Breast epithelium (tissue), 4 donors: Measurements from ENCODE around the gene GIPC3. TPM values are rescaled to one million over a fixed set of nuclear protein-coding genes. Genes with fewer than 3 reads are reported as not detected.

Experiments
- DNase-seq, 2 donors: peaks; one replicate each; pipeline ENCODE4 v3.0.0-alpha.2; 2019; ENCODE audit warnings: low spot score in 2 of 2
- H3K27ac ChIP-seq, 2 donors: fragments of 200-600 bp; sonication (generic) in 1 of 2; one replicate each; pipeline ENCODE4 v1.5.1; 2016 to 2019; ENCODE audit warnings: mild to moderate bottlenecking in 1 of 2
- H3K27me3 ChIP-seq, 2 donors: fragments of 200-600 bp; sonication (generic) in 1 of 2; one replicate each; pipeline versions ENCODE4 v1.5.1 to v1.6.0; 2017 to 2019; ENCODE audit warnings: control low read depth in 1 of 2, mild to moderate bottlenecking in 1 of 2
- H3K36me3 ChIP-seq: fragments of 200-600 bp; one replicate; pipeline ENCODE4 v1.5.1; 2019
- H3K4me1 ChIP-seq, 2 donors: fragments of 200-600 bp; sonication (generic); one replicate each; pipeline ENCODE4 v1.5.1; 2016 to 2019; ENCODE audit warnings: control low read depth in 1 of 2
- H3K4me3 ChIP-seq, 3 donors: fragments of 200-600 bp; sonication (generic); 1 replicate in 2 of 3; 2 replicates in 1 of 3; pipeline ENCODE4 v1.5.1; 2016 to 2019; ENCODE audit warnings: mild to moderate bottlenecking in 3 of 3, moderate library complexity in 2 of 3
- H3K9me3 ChIP-seq, 2 donors: fragments of 200-600 bp; sonication (generic) in 1 of 2; one replicate each; pipeline ENCODE4 v1.5.1; 2016 to 2019; ENCODE audit warnings: control low read depth in 1 of 2
- CTCF ChIP-seq, 3 donors: fragments of 450-650 bp; IDR thresholded peaks; one replicate each; pipeline ENCODE4 v1.5.1; 2016 to 2017; ENCODE audit warnings: antibody characterized with exemption in 3 of 3, mild to moderate bottlenecking in 3 of 3, moderate library complexity in 3 of 3
- POLR2A ChIP-seq: fragments of 450-650 bp; IDR thresholded peaks from one replicate; pipeline ENCODE4 v1.6.1; 2016; ENCODE audit warnings: antibody characterized with exemption, mild to moderate bottlenecking, moderate library complexity
- POLR2AphosphoS5 ChIP-seq, 3 donors: sonication (generic); formaldehyde crosslinking; IDR thresholded peaks; one replicate each; pipeline ENCODE4 v1.6.1; 2017; ENCODE audit warnings: antibody characterized with exemption in 3 of 3
- intact Hi-C: fragments of 100-400 bp; cut with DNase I; formaldehyde crosslinking; loops from one replicate; pipeline ENCODE4 v1.15.1; 2023; ENCODE audit warnings: low total_unique reads
- total RNA-seq, 3 donors: library from RNA; depleted of rRNA; stranded (reverse); fragments of >200 nt; gene quantifications; one replicate each; pipeline ENCODE4 v1.1.0, GENCODE V29; 2016

The GIPC3 gene
- total RNA-seq, 3 donors from 2014 or later = 0.29 to 0.66 (median 0.64) TPM

- DNase-seq = no peak
- Histone ChIP-seq H3K4me1 (no peaks in the 10 kb centered on the region), H3K27ac (no peak overlapping the region), H3K9me3 (no peaks in the 10 kb centered on the region), H3K4me3 (no peak overlapping the region), H3K36me3 (no peaks in the 10 kb centered on the region), H3K27me3 (no peaks in the 10 kb centered on the region)
- TF ChIP-seq CTCF (IDR thresholded peaks at IDR 0.05) = no peak
- no peak for TF ChIP-seq POLR2A
- no peak for TF ChIP-seq POLR2AphosphoS5 (IDR thresholded peaks at IDR 0.05)
- intact Hi-C loops = no loop called here
These were observed 53.2 kb downstream of the GIPC3 start for GRCh38 chr19:3638208-3639193.

GRCh38 chr19:3639479-3639878, 54.2 kb downstream of the GIPC3 start:
- no peaks in the 10 kb centered on the region for H3K36me3 ChIP-seq
- no peak for DNase-seq

GRCh38 chr19:3641515-3642269, 56.4 kb downstream of the GIPC3 start:
- Histone ChIP-seq H3K36me3 (no peaks in the 10 kb centered on the region), H3K4me1 (no peaks in the 10 kb centered on the region), H3K9me3 (no peaks in the 10 kb centered on the region), H3K4me3 (no peak overlapping the region), H3K27me3 (no peaks in the 10 kb centered on the region), H3K27ac (no peak overlapping the region)
- no peak for DNase-seq
- intact Hi-C loops = no loop called here
- TF ChIP-seq CTCF (IDR thresholded peaks at IDR 0.05) (no peak), POLR2A (no peak), POLR2AphosphoS5 (IDR thresholded peaks at IDR 0.05) (no peak)

More at GRCh38 chr19:3639479-3639878, 54.2 kb downstream of the GIPC3 start:
- H3K27me3 ChIP-seq = no peaks in the 10 kb centered on the region
- H3K4me1 ChIP-seq = no peaks in the 10 kb centered on the region
- H3K27ac ChIP-seq = no peak overlapping the region
- intact Hi-C loops = no loop called here
- no peak overlapping the region for H3K4me3 ChIP-seq
- TF ChIP-seq POLR2AphosphoS5 (IDR thresholded peaks at IDR 0.05) (no peak), CTCF (IDR thresholded peaks at IDR 0.05) (no peak)
- no peaks in the 10 kb centered on the region for H3K9me3 ChIP-seq

GRCh38 chr19:3642296-3642695, 57.0 kb downstream of the GIPC3 start:
- H3K36me3 ChIP-seq = no peaks in the 10 kb centered on the region

More at GRCh38 chr19:3642296-3642695, 57.0 kb downstream of the GIPC3 start:
- Histone ChIP-seq H3K4me1 (no peaks in the 10 kb centered on the region), H3K27me3 (no peaks in the 10 kb centered on the region), H3K9me3 (no peaks in the 10 kb centered on the region), H3K27ac (no peak overlapping the region), H3K4me3 (no peak overlapping the region)
- no peak for DNase-seq
- intact Hi-C loops = no loop called here
- TF ChIP-seq POLR2A (no peak), CTCF (IDR thresholded peaks at IDR 0.05) (no peak), POLR2AphosphoS5 (IDR thresholded peaks at IDR 0.05) (no peak)

Other genes with a start within 250 kb of the GIPC3 start
- gene NFIC, start 218.9 kb upstream of the GIPC3 start, total RNA-seq = 10 to 100 TPM; 48.9 to 97.8 (median 73.1) TPM
- 1 to 10 TPM in 2 of 3 donors, not detected in 1; 2.0 to 6.7 TPM for gene SMIM24, start 105.0 kb upstream of the GIPC3 start, total RNA-seq
- not detected for gene SMIM44, start 102.0 kb upstream of the GIPC3 start, total RNA-seq
- gene DOHH, start 84.8 kb upstream of the GIPC3 start, total RNA-seq = 10 to 100 TPM; 11.6 to 13.4 (median 12.2) TPM
- 10 to 100 TPM; 15.8 to 28.7 (median 26.5) TPM for gene FZR1, start 79.2 kb upstream of the GIPC3 start, total RNA-seq
- 1 to 10 TPM in 1 of 3 donors, not detected in 2; 2.0 TPM for gene TEKTIP1, start 46.3 kb upstream of the GIPC3 start, total RNA-seq
- 10 to 100 TPM; 44.5 to 50.9 (median 44.9) TPM for gene MFSD12, start 27.9 kb upstream of the GIPC3 start, total RNA-seq
- gene HMG20B, start 12.5 kb upstream of the GIPC3 start, total RNA-seq = 100 to 1,000 TPM; 120 to 142 (median 127) TPM
- gene TBXA2R, start 21.4 kb downstream of the GIPC3 start, total RNA-seq = under 1 TPM; 0.32 to 0.44 (median 0.33) TPM
- gene CACTIN, start 41.3 kb downstream of the GIPC3 start, total RNA-seq = 10 to 100 TPM; 21.8 to 30.5 (median 27.5) TPM
- 10 to 100 TPM; 14.6 to 15.7 (median 15.7) TPM for gene PIP5K1C, start 115.0 kb downstream of the GIPC3 start, total RNA-seq
- gene TJP3, start 122.9 kb downstream of the GIPC3 start, total RNA-seq = 10 to 100 TPM in 2 of 3 donors, under 1 TPM in 1; 0.16 to 36.6 (median 20.0) TPM
- 10 to 100 TPM; 24.0 to 24.9 (median 24.6) TPM for gene APBA3, start 176.2 kb downstream of the GIPC3 start, total RNA-seq
- 10 to 100 TPM; 69.9 to 81.5 (median 73.4) TPM for gene MRPL54, start 177.2 kb downstream of the GIPC3 start, total RNA-seq
- under 1 TPM in 1 of 3 donors, not detected in 2; 0.66 TPM for gene RAX2, start 186.8 kb downstream of the GIPC3 start, total RNA-seq
- 1 to 10 TPM; 1.8 to 5.6 (median 5.2) TPM for gene MATK, start 200.9 kb downstream of the GIPC3 start, total RNA-seq